Osteocyte (in vitro differentiated cells): ENCODE data around the gene TMPRSS3. TPM values are rescaled to one million over a fixed set of nuclear protein-coding genes. Genes with fewer than 3 reads are reported as not detected.

ENCODE experiments used
- DNase-seq: peaks from one replicate; pipeline ENCODE4 v3.0.0; 2021; ENCODE audit warnings: mixed read lengths; ENCODE audit not compliant: unreplicated experiment; ENCODE audit errors: extremely low spot score
- H3K27ac Mint-ChIP-seq: one replicate; pipeline ENCODE4 v1.8.0; 2021; ENCODE audit warnings: mild to moderate bottlenecking, mixed read lengths; ENCODE audit not compliant: unreplicated experiment
- H3K27me3 Mint-ChIP-seq: one replicate; pipeline ENCODE4 v1.8.0; 2021; ENCODE audit warnings: mixed read lengths; ENCODE audit not compliant: unreplicated experiment
- H3K36me3 Mint-ChIP-seq: one replicate; pipeline ENCODE4 v1.8.0; 2021; ENCODE audit warnings: mixed read lengths; ENCODE audit not compliant: unreplicated experiment
- H3K4me1 Mint-ChIP-seq: one replicate; pipeline ENCODE4 v1.8.0; 2021; ENCODE audit warnings: mixed read lengths; ENCODE audit not compliant: unreplicated experiment
- H3K4me3 Mint-ChIP-seq: one replicate; pipeline ENCODE4 v1.8.0; 2021; ENCODE audit warnings: mild to moderate bottlenecking, moderate library complexity, mixed read lengths; ENCODE audit not compliant: unreplicated experiment
- H3K9me3 Mint-ChIP-seq: one replicate; pipeline ENCODE4 v1.8.0; 2021; ENCODE audit warnings: mixed read lengths; ENCODE audit not compliant: unreplicated experiment
- CTCF ChIP-seq: fragments of 200-600 bp; sonication (generic); IDR thresholded peaks from 2 replicates; pipeline ENCODE4 v1.5.0; 2021; ENCODE audit warnings: antibody characterized with exemption, mild to moderate bottlenecking, moderate library complexity
- total RNA-seq: library from RNA; stranded (reverse); gene quantifications from 2 replicates; pipeline ENCODE4 v1.2.1, GENCODE V29; 2021

TMPRSS3 gene
- total RNA-seq, 1 donor from 2014 or later = not detected

- Mint-ChIP-seq H3K4me3 (no peak overlapping the region), H3K36me3 (no peaks in the 10 kb centered on the region), H3K27ac (no peak overlapping the region), H3K27me3 (peaks cover 67% of the 10 kb centered on the region), H3K9me3 (no peaks in the 10 kb centered on the region), H3K4me1 (no peaks in the 10 kb centered on the region)
- no peak for TF ChIP-seq CTCF
- DNase-seq = no peak
Measured at GRCh38 chr21:42421018-42421793, 25.4 kb upstream of the TMPRSS3 start.

DNA sequence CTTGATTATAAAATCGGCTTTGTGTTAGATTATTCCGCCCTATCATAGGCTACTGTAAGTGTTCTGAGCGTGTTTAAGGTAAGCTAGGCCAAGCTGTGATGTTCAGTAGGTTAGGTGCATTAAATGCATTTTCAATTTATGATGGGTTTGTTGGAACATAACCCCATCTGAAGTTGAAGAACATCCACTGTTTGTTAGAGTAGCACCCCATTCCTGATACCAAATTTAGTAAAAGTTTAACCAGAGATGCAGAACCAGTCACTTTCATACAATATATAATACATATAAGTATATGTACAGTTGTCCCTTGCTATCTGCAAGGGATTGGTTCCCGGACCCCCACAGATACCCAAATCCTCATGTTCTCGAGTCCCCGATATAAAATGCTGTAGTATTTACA, 24.0 kb upstream of the TMPRSS3 start:
- TF ChIP-seq CTCF = no peak
- H3K9me3 Mint-ChIP-seq = no peaks in the 10 kb centered on the region
- peaks cover 5% of the 10 kb centered on the region for H3K4me1 Mint-ChIP-seq
- H3K27ac Mint-ChIP-seq = no peak overlapping the region
- no peak overlapping the region for H3K4me3 Mint-ChIP-seq
- no peak for DNase-seq
- H3K27me3 Mint-ChIP-seq = peaks cover 58% of the 10 kb centered on the region
- no peaks in the 10 kb centered on the region for H3K36me3 Mint-ChIP-seq

DNA sequence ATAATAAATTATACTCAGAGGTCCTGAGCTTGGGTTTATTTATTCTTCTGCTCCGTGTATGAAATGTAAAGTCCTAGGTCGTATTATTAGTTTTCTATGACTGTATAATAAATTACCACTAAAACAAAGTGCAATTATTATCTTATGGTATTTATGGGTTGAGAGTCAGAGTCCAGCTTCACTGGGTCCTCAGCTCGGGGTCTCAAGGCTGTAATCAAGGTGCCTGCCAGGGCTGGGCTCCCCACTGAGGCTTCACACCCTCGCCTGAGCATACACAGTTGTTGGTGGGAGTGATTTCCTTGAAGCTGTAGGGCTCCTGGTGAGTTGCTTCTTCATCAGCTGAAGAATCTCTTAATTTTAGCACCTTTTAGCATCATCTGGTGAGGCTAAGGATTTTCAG, 23.0 kb upstream of the TMPRSS3 start:
- DNase-seq = no peak
- peaks cover 50% of the 10 kb centered on the region for H3K27me3 Mint-ChIP-seq
- H3K4me3 Mint-ChIP-seq = no peak overlapping the region
- H3K27ac Mint-ChIP-seq = no peak overlapping the region
- H3K36me3 Mint-ChIP-seq = no peaks in the 10 kb centered on the region
- H3K9me3 Mint-ChIP-seq = no peaks in the 10 kb centered on the region
- no peak for TF ChIP-seq CTCF
- peaks cover 5% of the 10 kb centered on the region for H3K4me1 Mint-ChIP-seq

- DNase-seq = no peak
- Mint-ChIP-seq H3K9me3 (no peaks in the 10 kb centered on the region), H3K27me3 (peaks cover 36% of the 10 kb centered on the region), H3K4me1 (peaks cover 5% of the 10 kb centered on the region), H3K27ac (no peak overlapping the region), H3K4me3 (no peak overlapping the region), H3K36me3 (no peaks in the 10 kb centered on the region)
- TF ChIP-seq CTCF = no peak
Measured at GRCh38 chr21:42417533-42417932, 21.7 kb upstream of the TMPRSS3 start.

DNA sequence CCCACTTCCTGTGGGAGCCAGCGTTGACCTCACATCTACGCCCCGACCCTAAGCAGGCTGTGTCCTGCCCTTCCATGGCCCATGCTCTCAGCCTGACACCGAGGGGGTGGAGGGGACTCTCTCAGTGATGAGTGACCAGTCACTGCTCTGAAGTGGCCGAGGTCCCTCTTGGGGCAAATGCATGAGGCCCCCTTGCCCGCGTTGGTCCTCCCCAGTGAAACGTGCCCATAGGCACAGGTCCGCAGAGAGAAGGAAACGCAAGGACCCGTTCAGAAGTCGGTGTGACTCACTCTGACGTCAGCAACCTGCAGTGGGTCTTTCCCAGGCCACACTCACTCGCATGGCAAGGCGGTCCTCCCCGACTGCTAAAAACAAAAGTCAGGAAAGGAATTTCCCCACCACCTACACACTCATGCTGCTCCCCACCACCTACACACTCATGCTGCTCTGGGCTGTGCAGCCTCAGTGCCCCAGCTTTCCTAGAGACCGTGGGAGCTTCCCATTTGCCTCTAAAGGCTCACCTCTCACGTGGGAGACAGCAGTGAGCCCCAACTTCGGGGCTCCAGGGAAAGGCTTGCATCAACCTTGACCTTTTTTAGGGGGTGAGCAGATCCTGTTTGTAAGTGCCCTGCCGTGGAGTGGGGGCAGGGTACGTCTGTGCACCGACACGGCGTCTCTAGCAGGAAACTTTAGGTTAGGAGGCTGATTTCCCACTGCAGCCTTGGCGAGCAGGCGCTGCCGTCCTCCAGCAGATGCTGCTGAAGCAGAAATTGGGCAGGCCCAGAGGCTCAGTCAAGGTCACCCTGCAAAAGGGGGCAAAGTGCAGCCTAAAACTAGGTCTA, 19.3 kb upstream of the TMPRSS3 start:
- no peak for DNase-seq
- H3K4me1 Mint-ChIP-seq = peaks cover 5% of the 10 kb centered on the region
- no peak overlapping the region for H3K27ac Mint-ChIP-seq
- H3K9me3 Mint-ChIP-seq = no peaks in the 10 kb centered on the region
- H3K36me3 Mint-ChIP-seq = no peaks in the 10 kb centered on the region
- no peak overlapping the region for H3K4me3 Mint-ChIP-seq
- peaks cover 20% of the 10 kb centered on the region for H3K27me3 Mint-ChIP-seq
- no peak for TF ChIP-seq CTCF
